CD14-positive monocyte (primary cell): ENCODE results near the gene C19orf38. TPM values are rescaled to one million over a fixed set of nuclear protein-coding genes. Genes with fewer than 3 reads are reported as not detected.

Source experiments
- DNase-seq, 3 donors: peaks; one replicate each; pipeline ENCODE4 v3.0.0-alpha.2; 2011 to 2022
- H2AFZ ChIP-seq: 2 replicates; pipeline ENCODE4 v1.6.0; 2012; ENCODE audit warnings: mild to moderate bottlenecking, low read depth, low read length, inconsistent platforms; ENCODE audit not compliant: insufficient read depth, poor library complexity, severe bottlenecking
- H3K27ac ChIP-seq, 2 donors: 1 replicate in 1 of 2; 2 replicates in 1 of 2; pipeline ENCODE4 v1.5.1; 2012 to 2013; ENCODE audit warnings: low read length in 2 of 2, control low read depth in 1 of 2, inconsistent platforms in 1 of 2, low read depth in 1 of 2, mild to moderate bottlenecking in 1 of 2
- H3K27me3 ChIP-seq, 2 donors: one replicate each; pipeline versions ENCODE4 v1.6.0 to v1.6.1; 2011 to 2013; ENCODE audit warnings: low read length in 2 of 2; ENCODE audit not compliant: control insufficient read depth in 2 of 2, insufficient read depth in 2 of 2
- H3K36me3 ChIP-seq, 2 donors: replicated peaks in 1 of 2; 1 replicate in 1 of 2; 2 replicates in 1 of 2; pipeline versions ENCODE4 v1.5.1 to v1.6.1; 2012 to 2013; ENCODE audit warnings: low read length in 2 of 2, control low read depth in 1 of 2, inconsistent platforms in 1 of 2, mild to moderate bottlenecking in 1 of 2; ENCODE audit not compliant: insufficient read depth in 2 of 2, control insufficient read depth in 1 of 2
- H3K4me1 ChIP-seq, 2 donors: 1 replicate in 1 of 2; 2 replicates in 1 of 2; pipeline versions ENCODE4 v1.5.1 to v1.6.1; 2012 to 2013; ENCODE audit warnings: low read length in 2 of 2, control low read depth in 1 of 2, inconsistent platforms in 1 of 2, mild to moderate bottlenecking in 1 of 2, moderate library complexity in 1 of 2; ENCODE audit not compliant: insufficient read depth in 2 of 2, control insufficient read depth in 1 of 2
- H3K4me2 ChIP-seq: replicated peaks from 2 replicates; pipeline ENCODE3; 2012; ENCODE audit warnings: low read length, moderate library complexity, mild to moderate bottlenecking; ENCODE audit not compliant: poor library complexity, severe bottlenecking; ENCODE audit errors: extremely low read depth
- H3K4me3 ChIP-seq, 3 experiments: fragments of 200-600 bp in 1 of 3; sonication (generic) in 1 of 3; replicated peaks in 1 of 3; 1 replicate in 2 of 3; 2 replicates in 1 of 3; pipeline ENCODE4 v1.5.1; 2011 to 2013; ENCODE audit warnings: low read length in 3 of 3, mild to moderate bottlenecking in 3 of 3, control low read depth in 2 of 3, low read depth in 2 of 3, inconsistent platforms in 1 of 3, moderate library complexity in 1 of 3
- H3K79me2 ChIP-seq: 2 replicates; pipeline ENCODE4 v1.6.0; 2012; ENCODE audit warnings: mild to moderate bottlenecking, control low read depth, inconsistent platforms, low read length, moderate library complexity; ENCODE audit not compliant: insufficient read depth
- H3K9ac ChIP-seq: 2 replicates; pipeline ENCODE4 v1.6.0; 2017; ENCODE audit warnings: low read length, mild to moderate bottlenecking; ENCODE audit not compliant: insufficient read depth, poor library complexity, severe bottlenecking
- H3K9me3 ChIP-seq, 2 donors: replicated peaks in 1 of 2; 1 replicate in 1 of 2; 2 replicates in 1 of 2; pipeline versions ENCODE4 v1.5.1 to v1.6.1; 2012 to 2013; ENCODE audit warnings: low read length in 2 of 2, control low read depth in 1 of 2; ENCODE audit not compliant: control insufficient read depth in 1 of 2, insufficient read depth in 1 of 2
- H4K20me1 ChIP-seq: 2 replicates; pipeline ENCODE4 v1.6.0; 2012; ENCODE audit warnings: mild to moderate bottlenecking, low read length, control low read depth, moderate library complexity; ENCODE audit not compliant: insufficient read depth
- H3K27ac Mint-ChIP-seq, 7 donors: one replicate each; pipeline ENCODE4 v1.8.0; 2020; ENCODE audit warnings: mild to moderate bottlenecking in 7 of 7, mixed read lengths in 7 of 7, moderate library complexity in 6 of 7, inconsistent platforms in 2 of 7
- H3K27me3 Mint-ChIP-seq, 3 donors: one replicate each; pipeline ENCODE4 v1.8.0; 2021 to 2022; ENCODE audit warnings: low read depth in 3 of 3, mild to moderate bottlenecking in 3 of 3, mixed read lengths in 3 of 3, moderate library complexity in 3 of 3, inconsistent platforms in 1 of 3
- H3K36me3 Mint-ChIP-seq, 2 donors: one replicate each; pipeline ENCODE4 v1.8.0; 2020; ENCODE audit warnings: mixed read lengths in 2 of 2, inconsistent platforms in 1 of 2, mild to moderate bottlenecking in 1 of 2
- H3K4me1 Mint-ChIP-seq: one replicate; pipeline ENCODE4 v1.8.0; 2020; ENCODE audit warnings: mild to moderate bottlenecking, mixed read lengths
- H3K4me3 Mint-ChIP-seq, 2 donors: one replicate each; pipeline ENCODE4 v1.8.0; 2020; ENCODE audit warnings: mild to moderate bottlenecking in 2 of 2, mixed read lengths in 2 of 2, moderate library complexity in 1 of 2
- H3K9me3 Mint-ChIP-seq, 7 donors: one replicate each; pipeline ENCODE4 v1.8.0; 2020 to 2022; ENCODE audit warnings: mixed read lengths in 7 of 7, mild to moderate bottlenecking in 6 of 7, moderate library complexity in 6 of 7, inconsistent platforms in 2 of 7
- CTCF ChIP-seq: fragments of 200-600 bp; IDR thresholded peaks from one replicate; pipeline ENCODE4 v1.8.0; 2022; ENCODE audit warnings: antibody characterized with exemption, mild to moderate bottlenecking
- WGBS: methylation state at CpG from one replicate; pipeline ENCODE4 v1.1.5; 2013; ENCODE audit warnings: missing lambda C conversion rate; ENCODE audit not compliant: insufficient coverage; 5-methylcytosine and 5-hydroxymethylcytosine counted together
- intact Hi-C, 2 donors: fragments of 100-400 bp; cut with micrococcal nuclease; formaldehyde crosslinking; loops; one replicate each; pipeline versions ENCODE4 v1.15.0 to v1.15.1; 2023
- polyA plus RNA-seq, 3 donors: library from polyadenylated mRNA; depleted of rRNA in 1 of 3; unstranded in 2 of 3; stranded (reverse) in 1 of 3; fragments of 300-500 nt in 2 of 3; fragments of >200 nt in 1 of 3; fragmentation: Illumina TruSeq in 2 of 3; gene quantifications; 1 replicate in 2 of 3; 2 replicates in 1 of 3; pipeline ENCODE4 v1.2.3, GENCODE V29; 2012 to 2021

The C19orf38 gene
- polyA plus RNA-seq, 3 donors = 134 to 174 (median 149) TPM

- DNase-seq = no peak
- H3K36me3 Mint-ChIP-seq = peaks cover 50 to 83% of the 10 kb centered on the region in 2 donors
- H3K4me3 Mint-ChIP-seq = no peak overlapping the region
- Histone ChIP-seq H3K4me3 (no peak overlapping the region), H4K20me1 (no peaks in the 10 kb centered on the region), H3K9me3 (no peaks in the 10 kb centered on the region), H3K4me2 (no peak overlapping the region), H2AFZ (no peak overlapping the region), H3K27ac (no peak overlapping the region), H3K9ac (no peak overlapping the region), H3K79me2 (no peaks in the 10 kb centered on the region), H3K27me3 (no peaks in the 10 kb centered on the region), H3K36me3 (peaks cover 53 to 80% of the 10 kb centered on the region in 2 donors), H3K4me1 (no peaks in the 10 kb centered on the region)
- TF ChIP-seq CTCF = no peak
- no peak overlapping the region for H3K27ac Mint-ChIP-seq
- H3K27me3 Mint-ChIP-seq = peaks cover 0 to 3% (median 3%) of the 10 kb centered on the region in 3 donors
- intact Hi-C loops = no loop called here
- H3K9me3 Mint-ChIP-seq = peaks cover 0 to 2% (median 0%) of the 10 kb centered on the region in 7 donors
- WGBS = 97% methylated on average over 22 of the region's 31 CpGs
- peaks cover 2% of the 10 kb centered on the region for H3K4me1 Mint-ChIP-seq
Measured at GRCh38 chr19:10911579-10912363, 63.6 kb downstream of the C19orf38 start.

- Histone ChIP-seq H3K9me3 (no peaks in the 10 kb centered on the region), H3K4me3 (no peak overlapping the region), H3K4me1 (no peaks in the 10 kb centered on the region), H3K36me3 (peaks cover 53 to 76% of the 10 kb centered on the region in 2 donors), H3K79me2 (no peaks in the 10 kb centered on the region), H4K20me1 (no peaks in the 10 kb centered on the region), H3K4me2 (no peak overlapping the region), H3K27me3 (no peaks in the 10 kb centered on the region), H2AFZ (no peak overlapping the region), H3K27ac (no peak overlapping the region), H3K9ac (no peak overlapping the region)
- 98% methylated on average over 18 of the region's 18 CpGs for WGBS
- H3K4me3 Mint-ChIP-seq = no peak overlapping the region
- H3K36me3 Mint-ChIP-seq = peaks cover 48 to 79% of the 10 kb centered on the region in 2 donors
- intact Hi-C loops = no loop called here
- H3K27ac Mint-ChIP-seq = peak overlapping the region in 2 of 7 donors; percentile 46 to 61
- no peak for TF ChIP-seq CTCF
- peaks cover 2% of the 10 kb centered on the region for H3K4me1 Mint-ChIP-seq
- peaks cover 0 to 3% (median 2%) of the 10 kb centered on the region in 3 donors for H3K27me3 Mint-ChIP-seq
- peaks cover 0 to 2% (median 0%) of the 10 kb centered on the region in 7 donors for H3K9me3 Mint-ChIP-seq
- DNase-seq = no peak
Measured at GRCh38 chr19:10912619-10913018, 64.4 kb downstream of the C19orf38 start.
